Trophoblast cell (in vitro differentiated cells and primary cell): Measurements from ENCODE around the gene EXOC3L4.

Experiments used
- DNase-seq, 2 donors: peaks; one replicate each; pipeline ENCODE4 v3.0.0-alpha.2; 2016
- H2AFZ ChIP-seq: 2 replicates; pipeline ENCODE4 v1.6.1; 2013; ENCODE audit warnings: low read length, moderate library complexity, mild to moderate bottlenecking; ENCODE audit not compliant: insufficient read depth, poor library complexity
- H2AK5ac ChIP-seq: 2 replicates; pipeline ENCODE4 v1.6.1; 2013; ENCODE audit warnings: mild to moderate bottlenecking, low read length
- H2BK120ac ChIP-seq: 2 replicates; pipeline ENCODE4 v1.6.1; 2013; ENCODE audit warnings: low read length, mild to moderate bottlenecking, moderate library complexity; ENCODE audit not compliant: insufficient read depth, poor library complexity
- H2BK12ac ChIP-seq: 2 replicates; pipeline ENCODE4 v1.6.1; 2013; ENCODE audit warnings: mild to moderate bottlenecking, low read length, moderate library complexity
- H2BK5ac ChIP-seq: 2 replicates; pipeline ENCODE4 v1.6.1; 2013; ENCODE audit warnings: low read length, low read depth, moderate library complexity, mild to moderate bottlenecking; ENCODE audit not compliant: poor library complexity
- H3K14ac ChIP-seq: 2 replicates; pipeline ENCODE4 v1.6.1; 2013; ENCODE audit warnings: mild to moderate bottlenecking, low read length
- H3K18ac ChIP-seq: 2 replicates; pipeline ENCODE4 v1.6.1; 2013; ENCODE audit warnings: mild to moderate bottlenecking, low read length
- H3K23ac ChIP-seq: 2 replicates; pipeline ENCODE4 v1.6.1; 2013; ENCODE audit warnings: low read length
- H3K27ac ChIP-seq: 2 replicates; pipeline ENCODE4 v1.5.1; 2013; ENCODE audit warnings: low read depth, mild to moderate bottlenecking, inconsistent platforms, low read length, moderate library complexity
- H3K27me3 ChIP-seq: 2 replicates; pipeline ENCODE4 v1.6.1; 2013; ENCODE audit warnings: inconsistent platforms, mild to moderate bottlenecking, low read length, moderate library complexity; ENCODE audit not compliant: insufficient read depth
- H3K36me3 ChIP-seq, 2 experiments: 1 replicate in 1 of 2; 2 replicates in 1 of 2; pipeline ENCODE4 v1.6.1; 2013; ENCODE audit warnings: low read length in 2 of 2, mild to moderate bottlenecking in 2 of 2, moderate library complexity in 1 of 2; ENCODE audit not compliant: insufficient read depth in 2 of 2, control insufficient read depth in 1 of 2
- H3K4ac ChIP-seq: 2 replicates; pipeline ENCODE4 v1.6.1; 2013; ENCODE audit warnings: low read depth, mild to moderate bottlenecking, low read length, moderate library complexity
- H3K4me1 ChIP-seq, 2 experiments: 1 replicate in 1 of 2; 2 replicates in 1 of 2; pipeline ENCODE4 v1.6.1; 2013; ENCODE audit warnings: low read length in 2 of 2, mild to moderate bottlenecking in 2 of 2, moderate library complexity in 1 of 2; ENCODE audit not compliant: insufficient read depth in 2 of 2, control insufficient read depth in 1 of 2
- H3K4me2 ChIP-seq: 2 replicates; pipeline ENCODE4 v1.6.1; 2013; ENCODE audit warnings: inconsistent platforms, mild to moderate bottlenecking, low read length, moderate library complexity
- H3K4me3 ChIP-seq: 2 replicates; pipeline ENCODE4 v1.5.1; 2013; ENCODE audit warnings: mild to moderate bottlenecking, low read depth, low read length, inconsistent platforms
- H3K79me1 ChIP-seq: one replicate; pipeline ENCODE4 v1.6.1; 2013; ENCODE audit warnings: low read length
- H3K79me2 ChIP-seq: 2 replicates; pipeline ENCODE4 v1.6.1; 2013; ENCODE audit warnings: low read length, mild to moderate bottlenecking; ENCODE audit not compliant: control insufficient read depth, insufficient read depth, poor library complexity
- H3K9ac ChIP-seq: 2 replicates; pipeline ENCODE4 v1.6.1; 2013; ENCODE audit warnings: mild to moderate bottlenecking, low read length
- H3K9me3 ChIP-seq: 2 replicates; pipeline ENCODE4 v1.6.1; 2013; ENCODE audit warnings: low read depth, mild to moderate bottlenecking, control low read depth, inconsistent platforms, low read length; ENCODE audit not compliant: insufficient read depth
- H4K12ac ChIP-seq: 2 replicates; pipeline ENCODE4 v1.6.1; 2013; ENCODE audit warnings: low read depth, mild to moderate bottlenecking, low read length, moderate library complexity
- H4K8ac ChIP-seq: 2 replicates; pipeline ENCODE4 v1.6.1; 2013; ENCODE audit warnings: low read depth, mild to moderate bottlenecking, low read length, moderate library complexity
- H4K91ac ChIP-seq: one replicate; pipeline ENCODE4 v1.6.1; 2013; ENCODE audit warnings: low read depth, mild to moderate bottlenecking, low read length, moderate library complexity
- WGBS: extraction: QIAGEN DNeasy Blood & Tissue Kit; methylation state at CpG from one replicate; pipeline ENCODE4 v1.1.7; 2013; ENCODE audit warnings: missing lambda C conversion rate; ENCODE audit not compliant: insufficient read length, insufficient coverage; ENCODE audit errors: extremely low coverage; 5-methylcytosine and 5-hydroxymethylcytosine counted together

Gene EXOC3L4

DNA sequence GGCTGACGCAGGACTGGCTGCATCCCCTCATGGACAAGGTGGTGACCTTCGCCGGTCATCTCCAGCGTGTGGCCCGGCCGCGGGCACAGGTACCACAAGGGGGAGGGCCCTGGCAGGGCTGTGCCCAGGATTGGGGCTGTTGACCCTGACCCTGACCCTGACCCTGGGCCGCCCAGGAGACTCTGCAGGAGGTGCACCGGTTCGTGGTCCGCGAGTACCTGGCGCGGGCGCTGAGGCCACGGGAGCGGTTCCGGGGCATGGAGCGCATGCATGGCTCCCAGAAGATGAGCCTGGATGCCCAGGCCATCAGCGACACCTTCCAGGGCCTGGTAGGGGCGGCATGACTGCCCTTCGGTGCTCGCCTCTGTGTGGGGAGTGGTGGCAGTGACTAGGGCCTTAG lies 12.9 kb downstream of the EXOC3L4 start:
- Histone ChIP-seq H3K4me2 (no peak overlapping the region), H3K23ac (no peak overlapping the region), H2BK120ac (no peak overlapping the region), H3K9ac (no peak overlapping the region), H3K36me3 (no peaks in the 10 kb centered on the region), H3K79me2 (peaks cover 2% of the 10 kb centered on the region), H3K27me3 (peaks cover 10% of the 10 kb centered on the region), H2AFZ (no peak overlapping the region), H4K91ac (peak overlapping the region; percentile 3), H3K4me3 (no peak overlapping the region), H3K4ac (no peak overlapping the region), H3K4me1 (peaks cover 21 to 35% of the 10 kb centered on the region in 2 experiments), H2BK12ac (peak overlapping the region; percentile 39), H3K9me3 (peaks cover 2% of the 10 kb centered on the region), H2BK5ac (no peak overlapping the region), H2AK5ac (no peak overlapping the region), H3K79me1 (peaks cover 18% of the 10 kb centered on the region), H4K8ac (no peak overlapping the region), H3K18ac (no peak overlapping the region), H3K14ac (no peak overlapping the region), H3K27ac (no peak overlapping the region), H4K12ac (no peak overlapping the region)
- WGBS, result no CpG with 5 or more reads among the region's 23 CpGs
- DNase-seq, result no peak

- Histone ChIP-seq H4K91ac (peak overlapping the region; percentile 68), H2AK5ac (peak overlapping the region; percentile 83), H3K4ac (no peak overlapping the region), H3K4me3 (no peak overlapping the region), H3K4me1 (peaks cover 21 to 37% of the 10 kb centered on the region in 2 experiments), H3K4me2 (no peak overlapping the region), H3K36me3 (no peaks in the 10 kb centered on the region), H3K79me2 (peaks cover 2% of the 10 kb centered on the region), H2BK120ac (peak overlapping the region; percentile 27), H4K8ac (peak overlapping the region; percentile 13), H2AFZ (no peak overlapping the region), H2BK12ac (peak overlapping the region; percentile 70), H2BK5ac (no peak overlapping the region), H3K18ac (peak overlapping the region; percentile 42), H4K12ac (no peak overlapping the region), H3K14ac (peak overlapping the region; percentile 37), H3K23ac (no peak overlapping the region), H3K27ac (no peak overlapping the region), H3K27me3 (peaks cover 6% of the 10 kb centered on the region), H3K9me3 (no peaks in the 10 kb centered on the region), H3K79me1 (peaks cover 18% of the 10 kb centered on the region), H3K9ac (no peak overlapping the region)
- no peak for DNase-seq
- WGBS, result no CpG with 5 or more reads among the region's 28 CpGs
Observed at GRCh38 chr14:103107941-103108748, 13.6 kb downstream of the EXOC3L4 start.

- H2BK5ac ChIP-seq, result no peak overlapping the region
- no peak overlapping the region for H4K12ac ChIP-seq
- no peaks in the 10 kb centered on the region for H3K9me3 ChIP-seq
- H3K4me1 ChIP-seq, result peaks cover 21 to 32% of the 10 kb centered on the region in 2 experiments
- peak overlapping the region; percentile 49 for H2AK5ac ChIP-seq
- no peak overlapping the region for H3K4me3 ChIP-seq
- no peak overlapping the region for H3K4ac ChIP-seq
- no peak overlapping the region for H3K27ac ChIP-seq
- DNase-seq, result peak; percentile 46 to 75
- peak overlapping the region; percentile 37 for H3K14ac ChIP-seq
- peaks cover 18% of the 10 kb centered on the region for H3K79me1 ChIP-seq
- no CpG with 5 or more reads among the region's 9 CpGs for WGBS
- H2BK12ac ChIP-seq, result peak overlapping the region; percentile 70
- H3K18ac ChIP-seq, result peak overlapping the region; percentile 42
- peak overlapping the region; percentile 68 for H4K91ac ChIP-seq
- no peak overlapping the region for H3K23ac ChIP-seq
- peaks cover 6% of the 10 kb centered on the region for H3K27me3 ChIP-seq
- peaks cover 2% of the 10 kb centered on the region for H3K79me2 ChIP-seq
- no peaks in the 10 kb centered on the region for H3K36me3 ChIP-seq
- H4K8ac ChIP-seq, result peak overlapping the region; percentile 13
- H3K4me2 ChIP-seq, result no peak overlapping the region
- H3K9ac ChIP-seq, result no peak overlapping the region
- no peak overlapping the region for H2AFZ ChIP-seq
- peak overlapping the region; percentile 27 for H2BK120ac ChIP-seq
Observed at GRCh38 chr14:103108749-103109207, 14.3 kb downstream of the EXOC3L4 start.

DNA sequence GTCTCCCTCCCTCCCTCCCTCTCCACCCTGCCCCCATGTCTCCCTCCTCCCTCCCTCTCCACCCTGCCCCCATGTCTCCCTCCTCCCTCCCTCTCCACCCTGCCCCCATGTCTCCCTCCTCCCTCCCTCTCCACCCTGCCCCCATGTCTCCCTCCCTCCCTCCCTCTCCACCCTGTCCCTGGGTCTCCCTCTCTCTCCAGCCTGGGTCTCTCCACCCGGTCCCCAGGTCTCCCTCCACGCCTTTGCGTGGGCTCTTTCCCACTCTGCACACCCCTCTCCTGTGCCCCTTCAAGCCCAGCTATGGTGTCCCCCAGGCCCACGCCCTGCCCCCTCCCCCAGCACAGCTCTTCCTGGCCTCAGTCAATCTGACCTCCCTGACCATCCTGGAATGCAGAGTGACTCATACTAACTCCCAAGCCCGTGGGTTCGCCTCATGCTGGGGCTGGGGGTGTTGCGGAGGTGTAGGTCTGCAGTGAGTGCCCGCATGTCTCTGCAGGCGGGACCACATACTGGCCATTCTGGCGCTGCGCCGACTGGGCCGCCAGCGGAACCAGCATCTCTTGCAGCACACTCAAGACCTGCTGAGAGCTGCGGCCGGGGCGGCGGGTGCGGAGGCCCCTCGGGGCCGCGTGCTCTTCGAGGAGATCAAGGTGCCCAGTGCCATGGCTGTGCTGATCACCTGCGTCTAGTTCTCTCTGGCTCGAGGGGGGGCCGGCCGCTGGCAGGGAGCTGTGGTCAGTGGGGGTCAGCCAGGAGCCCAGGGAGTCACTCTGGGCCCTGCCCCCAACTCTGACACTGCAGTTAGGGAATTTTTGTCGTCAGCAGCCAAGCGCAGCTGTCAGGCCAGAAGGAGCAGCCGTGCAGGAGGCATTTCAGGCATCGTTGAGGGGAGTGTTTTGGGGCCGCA lies 15.3 kb downstream of the EXOC3L4 start:
- Histone ChIP-seq H3K18ac (peak overlapping the region; percentile 77), H4K12ac (no peak overlapping the region), H3K4me2 (peak overlapping the region; percentile 76), H3K4me3 (peak overlapping the region; percentile 41), H3K27ac (peak overlapping the region; percentile 57), H3K14ac (peak overlapping the region; percentile 55), H3K9ac (no peak overlapping the region), H3K79me1 (peaks cover 18% of the 10 kb centered on the region), H3K4me1 (peaks cover 19 to 29% of the 10 kb centered on the region in 2 experiments), H3K4ac (no peak overlapping the region), H4K91ac (peak overlapping the region; percentile 83), H3K36me3 (no peaks in the 10 kb centered on the region), H2BK120ac (peak overlapping the region; percentile 93), H2BK12ac (peak overlapping the region; percentile 73), H3K27me3 (peaks cover under 1% of the 10 kb centered on the region), H3K79me2 (peaks cover 2% of the 10 kb centered on the region), H3K23ac (no peak overlapping the region), H3K9me3 (no peaks in the 10 kb centered on the region), H2AFZ (peak overlapping the region; percentile 26), H2AK5ac (no peak overlapping the region), H2BK5ac (peak overlapping the region; percentile 69), H4K8ac (peak overlapping the region; percentile 67)
- DNase-seq, result peak; percentile 97 to 98
- WGBS, result no CpG with 5 or more reads among the region's 32 CpGs
